ENCODE measurements around the gene TMEM164. TPM values are rescaled to one million over a fixed set of nuclear protein-coding genes. Genes with fewer than 3 reads are reported as not detected.

The TMEM164 gene
- total RNA-seq, 2 donors from 2014 or later: 30.3 to 36.6 TPM

DNA sequence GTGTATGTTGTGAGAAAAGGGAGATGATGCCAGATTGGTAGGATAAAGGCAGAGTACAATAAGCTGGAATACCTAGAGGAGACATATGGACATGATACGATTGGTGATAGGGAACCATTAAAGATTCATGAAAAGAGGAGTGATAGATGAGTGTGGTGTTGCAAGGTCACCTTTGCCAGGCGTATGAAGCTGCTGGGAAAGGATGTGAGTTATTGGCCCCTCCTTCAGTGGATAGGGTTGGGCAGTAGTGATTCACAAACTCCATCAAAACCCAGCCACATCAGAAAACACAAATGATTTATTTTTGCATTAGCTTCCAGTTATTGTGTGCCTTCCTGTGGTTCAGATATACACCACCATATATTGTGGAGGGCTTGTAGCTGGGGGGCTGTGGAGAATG lies 34.3 kb downstream of the TMEM164 start:
- no peak for DNase-seq (ENCODE audit: low spot score)
- Histone ChIP-seq H3K4me3 (no peak overlapping the region), H3K36me3 (no peaks in the 10 kb centered on the region), H3K27me3 (no peaks in the 10 kb centered on the region), H3K9me3 (no peaks in the 10 kb centered on the region), H3K4me1 (no peaks in the 10 kb centered on the region), H3K27ac (no peak overlapping the region)
- TF ChIP-seq, protein P1, sequence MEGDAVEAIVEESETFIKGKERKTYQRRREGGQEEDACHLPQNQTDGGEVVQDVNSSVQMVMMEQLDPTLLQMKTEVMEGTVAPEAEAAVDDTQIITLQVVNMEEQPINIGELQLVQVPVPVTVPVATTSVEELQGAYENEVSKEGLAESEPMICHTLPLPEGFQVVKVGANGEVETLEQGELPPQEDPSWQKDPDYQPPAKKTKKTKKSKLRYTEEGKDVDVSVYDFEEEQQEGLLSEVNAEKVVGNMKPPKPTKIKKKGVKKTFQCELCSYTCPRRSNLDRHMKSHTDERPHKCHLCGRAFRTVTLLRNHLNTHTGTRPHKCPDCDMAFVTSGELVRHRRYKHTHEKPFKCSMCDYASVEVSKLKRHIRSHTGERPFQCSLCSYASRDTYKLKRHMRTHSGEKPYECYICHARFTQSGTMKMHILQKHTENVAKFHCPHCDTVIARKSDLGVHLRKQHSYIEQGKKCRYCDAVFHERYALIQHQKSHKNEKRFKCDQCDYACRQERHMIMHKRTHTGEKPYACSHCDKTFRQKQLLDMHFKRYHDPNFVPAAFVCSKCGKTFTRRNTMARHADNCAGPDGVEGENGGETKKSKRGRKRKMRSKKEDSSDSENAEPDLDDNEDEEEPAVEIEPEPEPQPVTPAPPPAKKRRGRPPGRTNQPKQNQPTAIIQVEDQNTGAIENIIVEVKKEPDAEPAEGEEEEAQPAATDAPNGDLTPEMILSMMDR (IDR thresholded peaks at IDR 0.05): no peak

DNA sequence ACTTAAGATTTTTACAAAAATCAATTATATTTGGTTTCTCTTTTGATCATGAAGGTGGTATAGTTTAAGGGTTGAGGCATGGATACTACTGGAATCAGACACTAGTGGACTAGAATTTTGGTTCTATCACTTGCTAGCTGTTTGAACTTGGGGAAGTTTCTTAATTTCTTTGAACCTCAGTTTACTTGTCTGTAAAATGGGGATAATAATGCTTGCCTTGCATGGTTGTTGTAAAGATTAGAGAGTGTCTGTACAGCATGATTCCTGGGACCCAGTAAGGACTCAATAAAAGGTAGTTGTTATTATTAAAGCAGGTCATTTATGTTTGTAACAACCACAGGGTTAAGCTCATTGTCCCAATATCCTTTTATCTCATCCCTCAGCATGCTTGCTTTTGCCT lies 36.0 kb downstream of the TMEM164 start:
- Histone ChIP-seq H3K4me1 (no peaks in the 10 kb centered on the region), H3K36me3 (no peaks in the 10 kb centered on the region), H3K27me3 (no peaks in the 10 kb centered on the region), H3K27ac (no peak overlapping the region), H3K9me3 (no peaks in the 10 kb centered on the region), H3K4me3 (no peak overlapping the region)
- DNase-seq (ENCODE audit: low spot score): no peak
- TF ChIP-seq, protein P1 (IDR thresholded peaks at IDR 0.05): no peak

DNA sequence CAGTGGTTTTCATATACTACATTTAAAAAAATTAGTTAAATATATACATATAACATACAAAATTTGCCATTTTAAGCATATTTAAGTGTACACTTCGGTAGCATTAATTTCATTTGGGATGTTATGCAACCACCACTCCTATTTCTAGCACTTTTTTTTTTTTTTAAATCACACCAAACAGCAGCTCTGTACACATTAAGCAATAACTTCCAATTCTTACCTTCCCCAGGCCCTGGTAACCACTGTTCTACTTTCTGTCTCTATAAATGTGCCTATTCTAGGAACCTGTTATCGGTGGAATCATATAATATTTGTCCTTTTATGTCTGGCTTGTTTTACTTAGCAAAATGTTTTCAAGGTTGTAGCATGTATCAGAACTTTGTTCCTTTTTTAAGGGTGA lies 39.1 kb downstream of the TMEM164 start:
- TF ChIP-seq, protein P1 (IDR thresholded peaks at IDR 0.05): no peak
- DNase-seq (ENCODE audit: low spot score): no peak
- H3K4me3 ChIP-seq: no peak overlapping the region
- H3K4me1 ChIP-seq: no peaks in the 10 kb centered on the region
- no peaks in the 10 kb centered on the region for H3K27me3 ChIP-seq
- H3K36me3 ChIP-seq: no peaks in the 10 kb centered on the region
- no peaks in the 10 kb centered on the region for H3K9me3 ChIP-seq
- H3K27ac ChIP-seq: no peak overlapping the region

DNA sequence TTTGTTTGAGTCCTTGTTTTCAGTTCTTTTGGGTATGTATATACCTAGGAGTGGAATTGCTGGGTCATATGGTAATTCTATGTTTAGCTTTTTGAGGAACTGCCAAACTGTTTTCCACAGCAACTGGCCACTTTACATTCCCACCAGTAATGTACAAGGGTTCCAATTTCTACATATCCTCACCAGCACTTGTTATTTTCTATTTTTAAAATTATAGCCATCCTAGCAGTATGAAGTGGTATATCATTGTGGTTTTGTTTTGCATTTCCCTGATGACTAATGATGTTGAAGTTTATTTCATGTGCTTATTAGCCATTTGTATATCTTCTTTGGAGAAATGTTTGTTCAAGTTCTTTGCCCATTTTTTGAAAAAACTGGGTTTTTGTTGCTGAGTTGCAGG lies 39.6 kb downstream of the TMEM164 start:
- Histone ChIP-seq H3K4me3 (no peak overlapping the region), H3K27me3 (no peaks in the 10 kb centered on the region), H3K36me3 (no peaks in the 10 kb centered on the region), H3K27ac (peak overlapping the region in 1 of 2 donors; percentile 7), H3K9me3 (no peaks in the 10 kb centered on the region), H3K4me1 (no peaks in the 10 kb centered on the region)
- no peak for DNase-seq (ENCODE audit: low spot score)
- TF ChIP-seq, protein P1 (IDR thresholded peaks at IDR 0.05): no peak

DNA sequence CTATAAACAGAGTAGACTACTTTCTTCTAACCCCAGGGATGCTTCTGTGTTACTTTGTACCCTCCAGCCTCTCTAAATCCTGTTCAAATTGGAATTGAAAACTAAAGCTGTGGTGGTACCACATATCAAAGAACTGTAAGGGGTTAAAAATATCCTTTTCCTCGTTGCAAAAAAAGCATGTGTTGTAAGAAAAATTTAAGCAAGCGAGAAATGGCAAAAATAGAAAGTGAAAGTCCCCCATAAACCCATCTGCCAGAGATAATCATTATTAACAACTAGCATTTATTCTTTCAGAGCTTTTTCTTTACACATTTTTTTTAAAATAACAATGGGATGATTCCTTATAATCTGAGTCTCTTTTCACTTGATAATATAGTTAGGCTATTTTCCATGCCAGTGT lies 40.6 kb downstream of the TMEM164 start:
- no peaks in the 10 kb centered on the region for H3K9me3 ChIP-seq
- TF ChIP-seq, protein P1 (IDR thresholded peaks at IDR 0.05): no peak
- H3K4me3 ChIP-seq: no peak overlapping the region
- no peak for DNase-seq (ENCODE audit: low spot score)
- H3K27ac ChIP-seq: peak overlapping the region in 1 of 2 donors; percentile 67
- H3K27me3 ChIP-seq: no peaks in the 10 kb centered on the region
- no peaks in the 10 kb centered on the region for H3K4me1 ChIP-seq
- no peaks in the 10 kb centered on the region for H3K36me3 ChIP-seq

Measured in right atrium auricular region (tissue), 2 donors.